Peyer's patch (tissue), 4 donors: ENCODE measurements around the gene ESYT3. TPM values are rescaled to one million over a fixed set of nuclear protein-coding genes. Genes with fewer than 3 reads are reported as not detected.

Source experiments
- DNase-seq, 3 donors: peaks; one replicate each; pipeline ENCODE4 v3.0.0-alpha.2; 2017 to 2019
- H3K27ac ChIP-seq, 4 donors: fragments of 200-600 bp; sonication (generic); one replicate each; pipeline ENCODE4 v1.5.1; 2016 to 2019
- H3K27me3 ChIP-seq, 2 donors: fragments of 200-600 bp; sonication (generic); one replicate each; pipeline ENCODE4 v1.5.1; 2019
- H3K36me3 ChIP-seq, 3 donors: fragments of 200-600 bp; sonication (generic); one replicate each; pipeline ENCODE4 v1.5.1; 2016 to 2019
- H3K4me1 ChIP-seq, 4 donors: fragments of 200-600 bp; sonication (generic); one replicate each; pipeline ENCODE4 v1.5.1; 2016 to 2019
- H3K4me3 ChIP-seq, 4 donors: fragments of 200-600 bp; sonication (generic); 1 replicate in 3 of 4; 2 replicates in 1 of 4; pipeline ENCODE4 v1.5.1; 2016 to 2019; ENCODE audit warnings: mild to moderate bottlenecking in 1 of 4
- H3K9me3 ChIP-seq, 4 donors: fragments of 200-600 bp; sonication (generic); one replicate each; pipeline ENCODE4 v1.5.1; 2016 to 2019; ENCODE audit warnings: mild to moderate bottlenecking in 1 of 4
- POLR2A ChIP-seq, 2 donors: fragments of 450-650 bp; IDR thresholded peaks; one replicate each; pipeline ENCODE4 v1.5.1; 2017; ENCODE audit warnings: antibody characterized with exemption in 2 of 2, mild to moderate bottlenecking in 2 of 2, moderate library complexity in 2 of 2
- total RNA-seq, 4 donors: library from RNA; depleted of rRNA; stranded (reverse); fragments of >200 nt; gene quantifications; one replicate each; pipeline ENCODE4 v1.1.0, GENCODE V29; 2016
- TF ChIP-seq, protein P1 (sequence below), 6 experiments: fragments of 450-650 bp in 4 of 6; fragments of 200-600 bp in 2 of 6; sonication (generic) in 1 of 6; IDR thresholded peaks; one replicate each; pipeline ENCODE4 v1.5.1; 2017 to 2019; ENCODE audit warnings: antibody characterized with exemption in 6 of 6, mild to moderate bottlenecking in 3 of 6, moderate library complexity in 1 of 6

ESYT3 gene
- total RNA-seq, 4 donors from 2014 or later, result 0.35 to 2.5 (median 1.5) TPM

DNA sequence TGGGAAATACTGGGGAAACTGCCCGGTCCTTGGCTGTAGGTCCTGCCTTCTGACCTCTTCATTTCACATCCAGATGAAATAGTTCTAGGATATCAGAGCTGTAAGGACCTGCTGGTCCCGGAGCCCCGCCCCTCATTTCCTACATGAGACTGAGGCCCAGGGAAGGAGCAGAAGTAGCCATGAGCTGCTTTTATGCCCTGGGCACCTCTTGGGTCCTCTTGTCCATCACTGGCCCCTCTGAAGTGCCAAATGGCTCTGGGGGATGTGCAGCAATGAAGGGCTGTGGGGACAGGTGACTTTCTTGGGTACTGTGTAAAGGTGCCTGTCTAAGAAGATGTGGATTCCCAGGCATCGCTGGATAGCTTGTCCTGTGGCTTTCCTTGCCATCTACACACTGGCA lies 40.3 kb upstream of the ESYT3 start:
- DNase-seq, result no peak
- Histone ChIP-seq H3K4me1 (no peaks in the 10 kb centered on the region), H3K36me3 (no peaks in the 10 kb centered on the region), H3K4me3 (no peak overlapping the region), H3K9me3 (no peaks in the 10 kb centered on the region), H3K27ac (no peak overlapping the region), H3K27me3 (no peaks in the 10 kb centered on the region)
- TF ChIP-seq, protein P1, sequence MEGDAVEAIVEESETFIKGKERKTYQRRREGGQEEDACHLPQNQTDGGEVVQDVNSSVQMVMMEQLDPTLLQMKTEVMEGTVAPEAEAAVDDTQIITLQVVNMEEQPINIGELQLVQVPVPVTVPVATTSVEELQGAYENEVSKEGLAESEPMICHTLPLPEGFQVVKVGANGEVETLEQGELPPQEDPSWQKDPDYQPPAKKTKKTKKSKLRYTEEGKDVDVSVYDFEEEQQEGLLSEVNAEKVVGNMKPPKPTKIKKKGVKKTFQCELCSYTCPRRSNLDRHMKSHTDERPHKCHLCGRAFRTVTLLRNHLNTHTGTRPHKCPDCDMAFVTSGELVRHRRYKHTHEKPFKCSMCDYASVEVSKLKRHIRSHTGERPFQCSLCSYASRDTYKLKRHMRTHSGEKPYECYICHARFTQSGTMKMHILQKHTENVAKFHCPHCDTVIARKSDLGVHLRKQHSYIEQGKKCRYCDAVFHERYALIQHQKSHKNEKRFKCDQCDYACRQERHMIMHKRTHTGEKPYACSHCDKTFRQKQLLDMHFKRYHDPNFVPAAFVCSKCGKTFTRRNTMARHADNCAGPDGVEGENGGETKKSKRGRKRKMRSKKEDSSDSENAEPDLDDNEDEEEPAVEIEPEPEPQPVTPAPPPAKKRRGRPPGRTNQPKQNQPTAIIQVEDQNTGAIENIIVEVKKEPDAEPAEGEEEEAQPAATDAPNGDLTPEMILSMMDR (IDR thresholded peaks at IDR 0.05), result no peak
- no peak for TF ChIP-seq POLR2A (IDR thresholded peaks at IDR 0.05)

DNA sequence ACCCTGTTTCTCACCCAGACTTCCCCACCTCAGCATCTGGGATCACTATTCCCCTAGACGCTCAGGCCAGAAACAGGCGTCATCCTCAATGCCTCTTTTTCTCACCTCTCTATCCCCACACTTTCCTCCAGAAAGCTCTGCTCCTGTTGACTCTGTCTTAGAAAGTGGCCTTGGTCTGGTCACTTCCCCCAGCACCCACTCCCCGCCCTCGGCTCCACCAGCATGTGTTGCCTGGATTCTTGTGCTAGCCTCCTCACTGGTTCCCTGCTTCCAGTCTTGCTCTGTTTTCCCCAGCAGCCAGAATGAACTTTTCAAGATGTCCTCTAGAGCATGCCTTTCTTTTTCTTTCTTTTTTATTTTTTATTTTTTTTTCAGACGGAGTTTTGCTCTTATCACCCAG lies 39.7 kb upstream of the ESYT3 start:
- Histone ChIP-seq H3K9me3 (no peaks in the 10 kb centered on the region), H3K4me3 (no peak overlapping the region), H3K27ac (no peak overlapping the region), H3K36me3 (no peaks in the 10 kb centered on the region), H3K4me1 (no peaks in the 10 kb centered on the region), H3K27me3 (no peaks in the 10 kb centered on the region)
- DNase-seq, result no peak
- TF ChIP-seq POLR2A (IDR thresholded peaks at IDR 0.05), result no peak
- TF ChIP-seq, protein P1 (IDR thresholded peaks at IDR 0.05), result no peak

DNA sequence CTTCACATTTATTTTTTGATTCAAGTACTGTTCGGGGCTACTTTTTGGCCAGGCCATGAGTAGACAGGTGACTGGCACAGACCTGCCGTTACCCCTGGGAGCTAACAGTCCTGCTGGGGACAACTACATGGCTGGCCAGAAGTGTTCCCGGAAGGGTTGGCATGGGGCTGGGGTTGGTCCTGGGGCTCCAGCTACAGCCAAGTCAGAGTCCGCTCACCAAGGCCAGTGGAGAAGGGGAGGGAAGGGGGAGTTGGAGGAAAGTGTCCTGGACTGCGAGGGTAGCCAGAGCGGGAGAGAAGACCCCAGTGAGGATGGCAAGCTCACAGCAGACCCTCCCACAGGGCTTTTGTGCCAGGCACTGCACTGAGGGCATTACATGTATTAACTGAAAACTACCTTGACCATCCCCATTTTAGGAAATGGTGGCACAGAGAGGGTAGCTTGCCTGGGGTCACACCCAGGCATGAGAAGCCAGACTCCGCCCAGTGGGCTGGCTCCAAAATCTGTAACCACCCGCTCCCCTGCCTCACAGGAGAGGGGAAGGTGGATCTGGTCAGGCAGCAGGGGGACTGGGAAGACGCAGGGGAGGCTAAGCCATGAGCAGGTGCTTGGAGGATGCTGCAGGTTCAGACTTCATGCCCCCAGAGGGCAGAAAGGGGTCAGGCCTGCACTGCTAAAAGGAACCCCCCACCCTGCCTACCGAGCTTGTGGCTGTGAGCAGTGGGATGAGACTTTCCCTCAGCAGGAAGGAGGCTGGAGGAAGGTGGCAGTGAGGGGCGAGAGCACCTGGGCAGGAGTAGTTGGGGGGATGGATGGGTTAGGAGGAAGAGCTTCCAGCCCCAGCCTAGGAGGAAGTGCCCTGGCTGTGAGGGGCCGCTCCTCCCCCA lies 38.3 kb upstream of the ESYT3 start:
- no peak for DNase-seq
- H3K27me3 ChIP-seq, result no peaks in the 10 kb centered on the region
- no peak overlapping the region for H3K27ac ChIP-seq
- H3K4me3 ChIP-seq, result no peak overlapping the region
- no peak for TF ChIP-seq POLR2A (IDR thresholded peaks at IDR 0.05)
- TF ChIP-seq, protein P1 (IDR thresholded peaks at IDR 0.05), result no peak
- H3K36me3 ChIP-seq, result no peaks in the 10 kb centered on the region
- H3K9me3 ChIP-seq, result no peaks in the 10 kb centered on the region
- H3K4me1 ChIP-seq, result no peaks in the 10 kb centered on the region

DNA sequence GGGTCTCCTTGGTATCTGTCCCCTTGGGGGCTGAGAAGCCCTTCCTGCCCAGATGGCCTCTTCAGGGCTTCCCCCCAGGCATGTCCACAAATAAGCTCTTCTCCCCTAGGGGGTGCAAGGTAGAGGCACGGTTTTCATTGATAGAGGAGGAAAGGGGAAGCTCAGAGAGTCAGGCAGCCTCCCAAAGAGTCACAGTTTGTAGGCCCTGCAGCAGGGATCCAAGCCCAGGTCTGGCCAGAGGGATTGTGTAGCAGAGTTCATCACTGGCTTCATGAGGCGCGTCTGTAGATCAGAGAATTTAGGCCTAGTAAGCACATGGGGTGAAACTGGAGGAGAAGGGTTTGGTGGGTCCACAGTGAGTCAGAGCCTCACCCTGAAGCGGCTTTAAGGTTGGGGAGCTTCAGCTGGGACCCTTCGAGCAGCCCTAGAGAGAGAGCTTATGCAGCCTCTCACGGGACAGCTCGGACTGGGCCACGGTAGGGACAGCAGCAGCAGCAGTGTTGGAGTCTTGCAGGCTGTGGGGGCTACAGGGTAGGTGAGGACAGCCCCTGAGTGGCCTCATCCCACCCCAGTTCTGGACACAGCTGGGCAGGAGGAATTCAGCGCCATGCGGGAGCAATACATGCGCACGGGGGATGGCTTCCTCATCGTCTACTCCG lies 37.5 kb upstream of the ESYT3 start:
- no peaks in the 10 kb centered on the region for H3K27me3 ChIP-seq
- H3K9me3 ChIP-seq, result no peaks in the 10 kb centered on the region
- no peak overlapping the region for H3K27ac ChIP-seq
- DNase-seq, result no peak
- H3K4me3 ChIP-seq, result no peak overlapping the region
- H3K4me1 ChIP-seq, result no peaks in the 10 kb centered on the region
- no peak for TF ChIP-seq POLR2A (IDR thresholded peaks at IDR 0.05)
- TF ChIP-seq, protein P1 (IDR thresholded peaks at IDR 0.05), result no peak
- no peaks in the 10 kb centered on the region for H3K36me3 ChIP-seq

DNA sequence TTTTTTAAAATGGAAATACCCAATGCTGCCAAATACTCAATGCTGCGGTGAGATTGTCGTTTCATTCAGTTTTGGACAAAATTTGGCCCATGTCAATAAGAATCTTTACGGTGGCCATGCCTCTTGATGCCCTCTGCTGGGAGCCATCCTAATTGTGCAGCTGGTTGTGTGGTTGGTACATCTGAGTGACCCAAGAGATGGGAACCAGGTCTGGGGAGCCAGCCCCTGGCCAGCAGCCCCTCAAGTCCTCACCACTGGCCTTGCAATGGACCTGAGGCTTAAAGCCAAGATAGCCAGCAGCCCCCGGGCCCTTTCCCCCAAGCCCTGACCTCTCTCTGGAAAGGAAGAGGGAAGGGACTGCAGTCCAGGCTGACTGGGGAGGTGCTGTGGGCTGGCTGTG lies 36.4 kb upstream of the ESYT3 start:
- H3K4me1 ChIP-seq, result no peaks in the 10 kb centered on the region
- H3K27ac ChIP-seq, result no peak overlapping the region
- no peak for DNase-seq
- no peak for TF ChIP-seq POLR2A (IDR thresholded peaks at IDR 0.05)
- TF ChIP-seq, protein P1 (IDR thresholded peaks at IDR 0.05), result no peak
- H3K4me3 ChIP-seq, result no peak overlapping the region
- no peaks in the 10 kb centered on the region for H3K9me3 ChIP-seq
- no peaks in the 10 kb centered on the region for H3K27me3 ChIP-seq
- no peaks in the 10 kb centered on the region for H3K36me3 ChIP-seq
